HG03108 (cell line): ENCODE measurements around the gene HMGXB3.
"Not testable (repeated sequence)": the region's sequence is repeated elsewhere in the genome, so short reads cannot be mapped to it uniquely, and the experiment has no call there.

Experiments
- ATAC-seq: cut with Tn5 transposase; IDR thresholded peaks from one replicate; pipeline ENCODE4 v1.9.1; 2021; ENCODE audit warnings: moderate library complexity; ENCODE audit not compliant: unreplicated experiment

Gene HMGXB3

DNA sequence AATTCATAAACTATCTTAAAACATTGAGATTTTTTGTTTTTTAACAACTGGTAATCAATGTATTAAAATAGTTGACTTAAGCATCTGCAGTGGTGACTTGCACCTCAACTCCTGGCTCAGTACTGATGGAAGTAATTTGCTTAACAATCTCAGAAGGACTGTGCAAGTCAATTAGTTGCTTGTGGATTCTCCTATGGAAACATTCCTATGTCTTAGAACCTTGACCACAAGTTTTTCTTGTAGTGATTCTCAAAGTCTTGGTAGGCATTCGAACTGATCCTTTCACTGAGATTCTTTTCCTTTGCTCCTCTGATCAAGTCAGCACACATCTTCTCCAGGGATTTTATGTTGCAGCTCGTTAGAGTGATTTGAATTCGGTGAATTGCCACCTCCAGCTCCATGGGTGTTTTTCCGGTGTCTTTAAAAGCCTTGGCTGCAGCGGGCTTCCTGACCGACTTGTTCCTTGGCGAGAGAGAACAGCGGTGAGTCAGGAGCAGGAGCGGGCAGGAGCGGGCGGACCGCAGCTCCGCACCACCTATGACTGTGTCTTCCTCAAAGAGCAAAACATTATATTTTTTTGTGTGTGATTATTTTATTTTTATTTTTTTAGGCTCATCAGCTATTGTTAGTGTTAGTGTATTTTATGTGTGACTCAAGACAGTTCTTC, 21.1 kb downstream of the HMGXB3 start:
- ATAC-seq: no peak

- ATAC-seq: no peak
Observed at GRCh38 chr5:150022158-150022531, 21.6 kb downstream of the HMGXB3 start.

DNA sequence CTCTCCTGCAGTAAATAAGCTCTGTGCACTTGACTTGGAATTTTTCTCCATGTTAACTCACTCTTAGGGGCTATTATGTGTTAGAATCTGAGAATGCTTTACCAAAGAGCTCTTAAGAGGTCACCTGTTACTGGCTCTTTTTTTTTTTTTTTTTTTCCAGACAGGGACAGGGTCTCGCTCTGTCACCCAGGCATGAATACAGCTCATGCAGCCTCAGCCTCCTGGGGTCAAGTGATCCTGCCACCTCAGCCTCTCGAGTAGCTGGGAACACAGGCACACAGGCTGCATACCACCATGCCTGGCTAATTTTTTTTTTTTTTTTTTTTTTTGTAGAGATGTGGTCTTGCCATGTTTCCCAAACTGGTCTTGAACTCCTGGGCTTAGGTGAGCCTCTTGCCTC, 22.1 kb downstream of the HMGXB3 start:
- ATAC-seq: no peak

DNA sequence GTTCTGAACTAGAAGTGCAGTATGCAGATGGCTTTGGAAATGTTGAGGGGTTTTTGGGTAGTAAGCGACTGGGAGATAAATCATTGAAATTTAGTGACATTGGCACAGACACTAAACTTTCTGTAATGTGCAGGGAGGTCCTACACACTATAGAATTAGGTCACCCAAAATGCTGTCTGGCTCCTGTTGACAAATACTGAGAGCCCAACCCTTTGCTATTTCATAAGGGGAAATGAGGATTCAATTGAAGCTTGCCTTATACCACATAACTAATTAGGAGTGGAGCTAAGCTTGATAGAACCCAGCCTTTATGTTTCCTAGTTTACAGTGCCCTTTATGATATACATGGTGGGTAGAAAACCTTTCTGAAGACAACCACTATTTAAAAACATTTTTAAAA, 22.6 kb downstream of the HMGXB3 start:
- ATAC-seq: no peak

DNA sequence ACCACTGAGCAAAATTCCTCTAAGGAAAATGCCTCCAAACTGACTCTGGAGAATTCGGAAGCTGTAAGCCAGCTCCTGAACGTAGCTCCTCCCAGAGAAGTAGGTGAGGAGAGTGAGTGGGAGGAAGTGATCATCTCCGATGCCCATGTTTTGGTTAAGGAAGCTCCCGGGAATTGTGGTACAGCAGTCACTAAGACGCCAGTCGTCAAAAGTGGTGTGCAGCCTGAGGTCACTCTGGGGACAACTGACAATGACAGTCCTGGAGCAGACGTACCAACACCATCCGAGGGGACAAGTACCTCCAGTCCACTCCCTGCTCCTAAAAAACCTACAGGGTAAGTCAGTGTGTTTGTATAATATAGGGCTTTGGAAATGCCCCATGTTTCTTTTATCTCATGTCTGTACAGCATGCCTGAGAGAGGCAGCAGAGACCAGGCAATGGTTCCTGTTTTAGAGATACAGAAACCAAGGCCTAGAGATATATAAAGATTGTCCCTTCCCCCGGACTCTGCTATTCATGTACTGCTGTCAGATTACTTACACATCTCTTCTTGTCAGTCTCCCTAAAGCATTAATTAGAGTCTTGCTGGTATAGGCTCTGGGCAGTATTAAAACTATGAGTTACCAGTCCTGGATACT, 23.9 kb downstream of the HMGXB3 start:
- no peak for ATAC-seq

GRCh38 chr5:150026682-150027172, 26.2 kb downstream of the HMGXB3 start:
- ATAC-seq: no peak

- not testable (repeated sequence) for ATAC-seq
Observed at GRCh38 chr5:150028047-150028446, 27.5 kb downstream of the HMGXB3 start.

DNA sequence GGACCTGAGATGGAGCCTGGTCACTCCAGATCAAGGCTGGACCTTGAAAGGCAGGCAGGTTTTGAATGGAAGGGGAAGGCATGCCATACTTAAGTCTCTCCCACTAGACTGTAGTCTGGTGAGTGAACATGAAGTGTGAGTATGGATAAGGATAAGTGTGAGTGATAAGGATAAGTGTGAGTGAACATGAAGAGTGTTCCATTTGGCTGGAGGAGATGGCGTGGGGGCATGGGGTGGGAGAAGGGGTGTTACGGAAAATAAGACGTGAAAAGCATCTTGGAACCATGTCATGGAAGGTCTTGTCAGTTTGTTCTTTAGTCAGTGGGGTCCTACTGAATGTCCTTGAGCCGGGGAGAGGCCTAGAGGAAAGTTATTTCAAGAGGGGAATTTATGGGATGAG, 32.8 kb downstream of the HMGXB3 start:
- ATAC-seq: no peak

GRCh38 chr5:150034662-150035061, 34.1 kb downstream of the HMGXB3 start:
- ATAC-seq: no peak

DNA sequence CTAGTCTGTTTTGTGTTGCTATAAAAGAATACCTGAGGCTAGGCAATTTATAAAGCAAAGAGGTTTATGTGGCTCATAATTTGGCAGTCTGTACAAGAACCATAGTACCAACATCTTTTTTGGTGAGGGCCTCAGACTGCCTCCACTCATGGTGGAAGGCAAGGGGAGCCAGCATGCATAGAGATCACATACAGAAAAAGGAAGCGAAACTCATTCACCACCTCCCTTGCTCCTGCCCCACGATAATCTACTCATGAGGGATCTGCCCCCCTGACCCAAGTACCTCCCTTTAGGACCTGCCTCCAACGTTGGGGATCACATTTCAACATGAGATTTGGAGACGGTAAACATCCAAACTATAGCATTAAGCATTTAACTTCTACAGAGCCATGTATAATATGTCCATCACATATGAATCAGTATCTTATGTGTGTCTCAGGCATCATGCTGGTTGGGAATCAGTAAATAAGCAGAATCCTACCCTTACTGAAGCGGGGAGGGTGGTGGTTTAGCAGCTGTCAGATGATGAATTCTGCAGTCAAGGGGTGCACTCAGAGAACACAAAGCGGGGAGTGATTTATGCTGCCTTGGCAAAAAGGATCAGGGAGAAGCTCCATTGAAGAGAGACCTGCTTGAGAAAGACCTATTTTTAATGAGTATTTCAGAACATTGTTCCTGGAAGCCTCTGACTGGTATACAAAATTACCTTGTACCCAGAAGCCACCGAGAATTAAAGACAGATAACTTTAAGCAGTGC, 34.8 kb downstream of the HMGXB3 start:
- ATAC-seq: peak; percentile 94

- ATAC-seq: no peak
Observed at GRCh38 chr5:150036513-150036912, 36.0 kb downstream of the HMGXB3 start.

DNA sequence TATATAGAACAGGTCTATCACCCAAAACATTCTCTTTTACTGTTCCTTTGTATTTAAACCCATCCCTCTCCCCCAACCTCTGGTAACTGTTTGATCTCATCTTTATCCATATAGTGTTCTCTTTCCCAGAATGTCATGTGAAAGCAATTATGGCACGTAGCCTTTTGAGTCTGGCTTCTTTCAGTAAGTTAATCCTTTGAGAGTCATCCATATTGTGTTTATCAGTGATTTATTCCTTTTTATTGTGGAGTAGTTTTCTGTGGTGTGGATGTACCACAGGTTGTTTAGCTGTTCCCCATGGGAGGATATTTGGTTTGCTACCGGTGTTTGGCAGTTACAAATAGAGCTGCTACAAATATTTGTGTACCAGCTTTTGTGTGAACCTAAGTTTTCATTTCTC, 38.0 kb downstream of the HMGXB3 start:
- no peak for ATAC-seq

DNA sequence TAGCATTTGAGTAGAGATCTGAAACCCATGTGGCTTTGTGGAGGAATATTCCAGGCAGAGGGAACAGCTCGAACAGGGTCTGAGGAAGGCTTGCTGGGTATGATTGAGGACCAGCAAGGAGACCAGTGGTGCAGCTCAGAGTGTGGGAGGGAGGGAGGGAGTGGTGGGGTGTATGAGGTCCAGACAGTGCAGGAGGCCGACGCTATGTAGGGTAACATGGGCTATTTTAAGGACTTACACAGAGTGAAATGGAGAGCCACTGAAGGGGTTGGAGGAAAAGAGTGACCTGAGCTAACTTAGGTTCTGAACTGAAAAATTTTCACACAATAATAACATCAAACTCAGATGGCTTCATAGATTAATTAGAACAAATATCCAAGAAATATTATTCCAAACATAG, 41.9 kb downstream of the HMGXB3 start:
- no peak for ATAC-seq

DNA sequence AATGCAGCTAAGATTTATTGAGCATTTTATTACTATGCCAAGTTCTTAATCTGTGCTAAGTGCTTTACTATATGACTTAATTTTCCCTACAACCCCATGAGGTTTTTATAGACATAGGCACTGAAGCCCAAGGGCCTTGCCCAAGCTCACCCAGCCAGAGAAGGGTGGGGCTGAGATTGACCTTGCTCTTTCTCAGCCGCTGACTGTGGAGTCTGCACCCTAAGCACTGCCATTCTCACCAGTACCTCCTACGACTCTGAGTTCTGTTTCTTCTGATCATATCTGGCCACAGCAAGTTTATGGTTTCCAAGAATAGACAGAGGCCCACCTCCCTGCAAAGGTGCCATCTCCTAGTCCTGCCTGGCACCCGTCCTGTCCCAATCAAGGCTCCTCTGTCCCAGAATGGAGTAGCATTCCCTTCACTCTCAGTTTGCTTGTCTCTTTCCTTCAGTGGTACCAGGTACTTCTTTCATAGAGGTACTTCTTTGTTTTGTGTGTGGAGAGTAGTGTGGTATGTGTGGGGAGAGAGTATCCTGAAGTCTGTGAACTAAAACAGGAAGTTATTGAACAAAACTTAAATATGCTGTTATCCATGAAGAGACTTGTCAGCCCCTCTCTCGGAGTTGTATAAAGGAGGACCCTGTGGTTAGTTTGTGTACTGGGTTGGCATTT, 43.3 kb downstream of the HMGXB3 start:
- no peak for ATAC-seq

DNA sequence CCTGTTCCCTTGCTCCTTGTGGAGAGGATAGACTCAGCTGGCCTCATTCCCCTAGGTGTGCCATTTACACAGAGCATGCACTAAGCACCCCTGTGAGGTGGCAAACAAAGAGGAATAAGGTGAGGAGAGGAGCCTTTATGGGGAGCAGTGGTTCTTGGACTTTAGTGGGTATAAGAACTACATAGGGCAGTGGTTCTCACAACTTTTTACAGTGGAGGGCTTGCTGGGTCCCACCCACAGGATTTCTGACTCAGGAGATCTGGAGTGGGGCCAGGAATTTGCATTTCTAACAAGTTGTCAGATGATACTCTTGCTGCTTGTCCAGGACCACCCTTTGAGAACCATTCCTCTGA, 43.8 kb downstream of the HMGXB3 start:
- no peak for ATAC-seq

DNA sequence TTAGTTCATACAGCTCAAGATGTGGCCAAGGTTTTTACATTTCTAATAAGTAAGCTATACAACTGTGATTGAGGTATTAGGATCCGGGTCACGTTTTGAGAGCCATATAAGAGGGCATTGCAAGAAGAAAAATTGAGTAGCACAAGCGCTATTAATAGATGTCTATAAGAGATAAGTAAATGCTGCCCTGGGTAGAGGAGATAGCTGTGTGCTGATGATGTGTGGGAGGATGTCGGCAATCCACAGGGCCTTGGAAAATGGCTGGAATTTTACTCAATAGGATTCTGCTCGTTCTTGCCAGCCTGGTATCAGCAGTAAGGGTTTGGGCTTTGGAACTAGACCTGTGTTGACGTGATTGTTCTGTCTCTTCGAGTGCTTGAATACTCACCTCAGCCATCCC, 44.2 kb downstream of the HMGXB3 start:
- no peak for ATAC-seq

DNA sequence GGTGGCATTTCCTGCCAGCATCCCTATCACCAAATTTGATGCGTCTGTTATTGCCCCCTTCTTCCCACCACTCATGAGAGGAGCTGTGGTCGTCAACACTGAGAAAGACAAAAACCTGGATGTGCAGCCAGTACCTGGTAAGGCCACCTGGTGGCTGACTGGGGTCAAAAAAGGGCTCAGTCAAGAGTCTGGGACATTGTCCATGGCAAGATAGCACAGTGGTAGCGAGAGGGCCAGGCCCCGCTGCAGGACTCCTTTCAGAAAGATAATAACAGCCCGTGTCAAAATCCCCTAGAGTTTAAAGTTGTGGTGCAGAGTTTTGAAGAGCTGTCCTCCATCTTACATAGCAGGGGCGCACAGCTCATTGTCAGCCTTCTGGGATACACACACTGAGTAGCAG, 45.0 kb downstream of the HMGXB3 start:
- ATAC-seq: no peak

DNA sequence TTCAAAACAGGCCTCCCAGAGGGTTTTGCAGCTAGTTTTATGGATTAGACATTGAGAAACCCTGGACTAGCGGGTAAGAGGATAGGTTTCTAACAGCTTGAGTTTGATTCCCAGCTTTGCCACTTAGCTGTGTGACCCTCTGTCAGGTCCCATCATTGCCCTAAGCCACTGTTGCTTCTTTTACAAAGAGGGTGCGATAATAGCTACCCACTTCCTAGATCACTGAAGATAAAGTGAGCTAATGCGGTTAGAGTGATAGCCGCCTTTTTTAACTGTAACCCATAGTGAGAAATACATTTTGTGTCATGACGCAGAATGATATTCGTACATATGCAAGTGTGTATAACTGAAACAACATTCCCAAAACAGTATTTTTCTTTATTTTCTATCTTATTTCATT, 45.5 kb downstream of the HMGXB3 start:
- ATAC-seq: no peak

DNA sequence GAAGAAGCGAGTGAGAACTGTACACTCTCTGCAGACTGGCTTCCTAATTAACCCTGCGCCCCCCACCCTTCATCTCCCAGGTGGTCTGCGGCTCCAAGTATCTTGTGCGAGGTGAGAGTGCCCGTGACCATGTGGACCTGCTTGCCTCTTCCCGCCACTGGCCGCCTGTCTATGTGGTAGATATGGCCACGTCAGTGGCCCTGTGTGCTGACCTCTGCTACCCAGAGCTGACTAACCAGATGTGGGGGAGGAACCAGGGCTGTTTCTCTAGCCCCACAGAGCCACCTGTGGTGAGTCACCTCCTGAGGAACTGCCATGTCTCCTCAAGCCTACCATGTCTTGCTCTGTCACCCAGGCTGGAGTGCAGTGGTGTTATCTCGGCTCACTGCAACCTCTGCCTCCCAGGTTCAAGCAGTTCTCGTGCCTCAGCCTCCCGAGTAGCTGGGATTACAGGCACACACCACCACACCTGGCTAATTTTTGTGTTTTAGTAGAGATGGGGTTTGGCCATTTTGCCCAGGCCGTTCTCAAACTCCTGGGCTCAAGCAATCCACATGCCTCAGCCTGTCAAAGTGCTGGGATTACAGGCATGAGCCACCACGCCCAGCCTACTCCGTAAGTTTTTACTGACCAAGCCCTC, 49.8 kb downstream of the HMGXB3 start:
- not testable (repeated sequence) for ATAC-seq

DNA sequence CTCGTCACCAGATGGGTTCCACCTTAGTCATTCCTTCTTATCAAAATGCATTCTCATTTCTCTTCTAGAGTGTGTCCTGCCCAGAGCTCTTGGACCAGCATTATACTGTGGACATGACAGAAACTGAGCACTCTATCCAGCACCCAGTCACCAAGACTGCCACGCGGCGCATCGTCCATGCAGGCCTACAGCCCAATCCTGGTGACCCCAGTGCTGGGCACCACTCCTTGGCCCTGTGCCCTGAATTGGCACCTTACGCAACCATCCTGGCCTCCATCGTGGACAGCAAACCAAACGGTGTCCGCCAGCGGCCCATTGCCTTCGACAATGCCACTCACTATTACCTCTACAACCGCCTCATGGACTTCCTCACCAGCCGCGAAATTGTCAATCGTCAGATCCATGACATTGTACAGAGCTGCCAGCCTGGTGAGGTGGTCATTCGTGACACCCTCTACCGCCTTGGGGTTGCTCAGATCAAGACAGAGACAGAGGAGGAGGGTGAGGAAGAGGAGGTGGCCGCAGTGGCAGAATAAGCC, 51.2 kb downstream of the HMGXB3 start:
- ATAC-seq: no peak
